NCI-H345 (cell line): ENCODE results near the gene NTSR1.

ENCODE experiments used
- DNase-seq: peaks from one replicate; lab custom pipeline; 2025; lab: John Stamatoyannopoulos, UW

The NTSR1 gene

DNA sequence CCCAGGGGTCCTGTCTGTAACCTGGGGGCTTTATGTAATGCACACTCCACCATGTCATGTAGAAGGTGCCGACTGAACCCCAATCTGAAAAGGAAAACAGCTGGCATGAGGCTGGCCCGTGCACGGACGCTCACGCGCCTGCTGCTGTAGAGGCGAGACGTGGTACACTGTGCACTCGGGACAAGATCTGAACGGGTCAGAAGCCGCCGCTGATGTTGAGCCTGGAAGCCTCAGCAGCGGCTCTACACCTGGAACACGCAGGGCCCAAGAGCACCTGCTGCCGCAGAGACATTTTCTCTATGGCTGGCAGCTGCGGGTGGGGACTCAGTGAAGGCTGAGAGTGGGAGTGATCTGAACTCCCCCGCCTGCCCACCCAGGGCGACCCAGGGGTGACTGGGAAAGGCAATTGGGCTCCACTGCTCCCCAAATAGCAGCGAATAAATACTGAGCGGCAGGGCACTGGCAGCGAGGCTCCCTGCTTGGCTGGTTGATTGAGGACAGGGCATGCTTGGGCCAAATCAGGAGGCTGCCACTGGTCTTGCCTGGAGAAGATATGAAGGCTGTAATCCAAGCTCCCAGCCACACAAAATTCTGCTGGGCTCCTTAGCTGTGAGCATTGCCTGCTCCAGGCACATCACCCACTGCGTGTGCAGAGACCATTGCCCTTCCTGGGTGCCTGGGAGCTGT lies 93.5 kb downstream of the NTSR1 start:
- no peak for DNase-seq

DNA sequence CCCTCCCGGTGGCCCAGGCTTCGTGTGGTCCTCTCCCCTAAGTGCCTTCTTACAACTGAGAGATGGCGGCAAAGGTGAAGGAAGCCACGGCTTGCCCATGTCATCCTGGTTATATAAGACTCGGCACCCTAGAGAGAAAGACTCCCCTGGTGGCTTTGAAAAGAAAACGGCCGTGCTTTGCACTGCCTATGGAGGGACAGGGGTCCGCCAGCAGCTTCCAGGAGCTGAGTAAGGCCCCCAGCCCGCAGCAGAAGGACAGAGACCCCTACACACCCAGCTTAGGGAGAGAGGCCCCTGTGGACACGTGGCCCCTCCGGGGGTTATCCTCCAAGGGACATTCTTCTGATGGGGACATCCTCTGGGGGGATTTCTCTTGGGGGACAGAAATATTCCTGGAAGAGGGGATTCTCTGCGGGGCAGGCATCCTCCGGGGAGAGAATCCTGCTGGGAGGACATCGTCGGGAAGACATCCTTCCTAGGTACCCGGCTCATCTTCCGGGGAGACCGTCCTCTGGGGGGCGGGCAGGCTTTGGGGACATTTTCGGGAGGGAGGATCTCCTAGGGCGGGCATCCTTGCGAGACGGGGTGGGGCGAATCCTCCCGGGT lies 95.5 kb downstream of the NTSR1 start:
- peak; percentile 50 for DNase-seq

DNA sequence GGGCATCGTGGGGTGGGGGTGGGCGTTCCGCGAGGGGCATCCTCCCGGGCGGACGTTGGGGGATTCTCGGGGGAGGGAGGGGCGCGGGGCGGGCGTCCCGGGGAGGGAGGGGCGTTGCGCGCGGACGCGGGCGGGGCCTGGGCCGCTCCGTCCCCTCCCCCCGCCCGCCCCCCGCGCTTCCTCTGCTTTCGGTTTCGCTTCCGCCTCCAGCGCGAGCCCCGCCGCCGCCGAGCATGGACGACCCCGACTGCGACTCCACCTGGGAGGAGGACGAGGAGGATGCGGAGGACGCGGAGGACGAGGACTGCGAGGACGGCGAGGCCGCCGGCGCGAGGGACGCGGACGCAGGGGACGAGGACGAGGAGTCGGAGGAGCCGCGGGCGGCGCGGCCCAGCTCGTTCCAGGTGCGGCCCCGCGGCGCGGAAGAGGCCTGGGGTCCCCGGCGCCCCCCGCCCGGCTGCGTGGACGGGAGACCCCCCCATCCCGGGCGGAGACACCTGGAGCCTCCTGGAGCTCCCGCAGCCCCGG lies 96.1 kb downstream of the NTSR1 start, which contains the start of gene OGFR:
OGFR (plus strand) TSS at position 209 of the 528 bp plus-strand sequence; CDS start at position 234, 25 bp downstream.
- DNase-seq, result peak; percentile 77

DNA sequence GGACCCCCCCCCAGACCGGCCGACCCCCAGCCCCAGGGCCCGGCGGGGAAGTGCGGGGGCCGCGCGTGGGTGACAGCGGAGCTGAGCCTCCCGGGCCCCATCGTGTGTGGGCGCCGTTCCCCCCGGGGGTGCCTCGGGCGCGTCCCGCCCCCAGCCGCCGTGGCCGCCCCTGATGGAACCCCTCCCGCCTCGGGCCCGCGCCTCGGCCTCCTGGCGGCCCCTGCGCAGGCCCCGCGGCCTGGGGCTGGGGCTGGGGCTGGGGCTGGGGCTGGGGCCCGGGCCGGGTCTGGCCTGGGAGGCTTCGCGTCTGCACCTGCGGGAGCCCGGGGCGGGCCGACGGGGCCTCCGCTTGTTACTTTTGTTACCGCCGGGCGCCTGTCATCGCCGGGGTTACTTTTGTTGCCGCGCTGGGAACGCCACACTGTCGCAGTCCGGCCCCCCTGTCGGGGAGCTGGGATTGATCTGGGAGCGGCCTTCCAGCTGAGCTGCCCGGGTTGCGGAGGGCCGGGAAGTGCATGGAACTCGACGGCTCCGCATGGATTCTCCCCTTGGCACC lies 96.6 kb downstream of the NTSR1 start:
- DNase-seq, result peak; percentile 39

DNA sequence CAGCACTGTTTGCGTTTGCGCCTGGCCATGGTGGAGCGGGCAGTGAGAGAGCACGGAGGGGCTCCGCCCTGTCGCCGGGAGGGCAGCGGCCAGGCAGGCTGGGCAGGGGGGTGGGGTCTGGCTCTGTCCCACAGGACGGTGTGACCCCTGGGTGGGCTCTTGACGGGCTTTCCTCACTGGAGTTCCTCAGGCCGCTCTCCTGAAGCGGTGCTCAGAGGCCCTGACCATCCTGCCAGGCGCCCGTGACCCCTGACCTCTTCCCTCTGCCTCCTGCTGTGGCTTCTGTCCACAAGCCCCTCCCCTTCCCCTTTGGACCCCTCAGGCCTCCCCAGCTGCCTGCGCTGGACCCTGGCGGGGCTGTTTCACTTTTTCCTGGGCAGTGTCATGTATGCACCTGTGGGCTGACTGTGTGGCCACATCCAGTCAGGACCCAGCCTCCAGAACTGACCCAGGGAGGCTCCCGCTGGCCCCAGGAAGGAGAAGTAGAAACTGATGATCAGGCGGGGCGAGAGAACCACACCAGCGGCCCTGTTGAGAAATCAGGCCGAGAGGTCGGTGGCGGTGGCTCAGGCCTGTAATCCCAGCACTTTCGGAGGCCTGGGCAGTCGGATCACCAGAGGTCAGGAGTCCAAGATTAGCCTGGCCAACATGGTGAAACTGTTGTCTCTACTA lies 97.2 kb downstream of the NTSR1 start:
- DNase-seq, result no peak

DNA sequence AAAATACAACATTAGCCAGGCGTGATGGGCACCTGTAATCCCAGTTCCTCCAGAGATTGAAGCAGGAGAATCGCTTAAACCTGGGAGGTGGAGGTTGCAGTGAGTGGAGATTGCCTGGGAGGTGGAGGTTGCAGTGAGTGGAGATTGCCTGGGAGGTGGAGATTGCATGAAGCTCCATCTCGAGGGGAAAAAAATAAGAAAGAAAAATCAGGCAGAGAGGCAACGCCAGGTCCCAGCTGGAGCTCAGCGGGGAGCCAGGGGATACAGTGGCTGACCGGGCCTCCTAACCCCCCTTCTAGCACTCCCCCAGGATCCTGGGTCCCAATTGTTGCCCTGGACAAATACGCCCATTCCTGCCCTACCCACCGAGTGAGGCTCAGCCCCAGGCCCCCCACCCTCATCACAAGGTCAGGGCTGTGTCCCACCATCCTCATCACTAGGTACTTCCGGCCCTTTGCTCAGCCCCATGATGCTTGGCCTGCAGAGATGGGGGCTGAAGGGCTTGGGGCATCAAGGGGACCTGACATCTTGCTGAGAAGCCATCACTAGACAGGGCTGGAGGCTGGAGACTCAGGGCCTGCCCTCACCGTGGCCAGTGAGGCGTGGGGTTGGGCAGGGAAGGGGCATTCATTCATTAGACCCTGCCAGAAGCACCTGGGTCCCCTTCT lies 97.9 kb downstream of the NTSR1 start:
- DNase-seq, result no peak

DNA sequence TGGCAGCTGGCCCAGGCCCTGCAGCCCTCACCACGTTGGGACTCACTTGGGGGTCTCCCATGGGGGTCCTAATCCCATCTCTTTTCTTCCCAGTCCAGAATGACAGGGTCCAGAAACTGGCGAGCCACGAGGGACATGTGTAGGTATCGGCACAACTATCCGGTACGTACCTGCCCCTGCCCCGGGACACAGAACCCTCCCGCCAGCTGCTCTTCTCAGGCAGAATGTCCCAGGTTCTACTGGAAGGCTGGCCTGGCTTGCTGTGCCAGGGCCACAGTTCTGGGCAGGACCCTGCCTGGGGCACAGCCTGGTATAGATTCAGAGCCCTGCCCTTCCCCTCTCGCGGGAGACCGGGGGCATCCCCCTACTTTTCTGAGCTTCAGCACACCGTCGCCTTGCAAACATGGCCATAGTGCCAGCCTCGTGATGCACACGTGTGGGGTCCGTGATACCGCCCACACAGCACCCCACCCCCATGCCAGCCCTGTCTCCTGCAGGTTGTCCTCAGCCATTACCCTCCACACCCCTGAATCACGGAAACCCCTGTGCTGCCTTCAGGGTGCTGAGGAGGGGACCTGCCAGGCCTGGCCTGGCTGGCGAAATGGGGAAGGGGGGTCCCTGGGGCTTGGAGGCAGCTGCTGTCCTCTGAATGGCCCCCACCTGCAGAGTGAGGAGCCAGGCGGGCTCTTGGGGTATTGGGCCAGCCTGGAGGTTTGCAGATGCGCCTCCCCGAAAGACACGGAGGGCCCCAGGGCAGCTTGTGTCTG lies 99.0 kb downstream of the NTSR1 start:
- no peak for DNase-seq

DNA sequence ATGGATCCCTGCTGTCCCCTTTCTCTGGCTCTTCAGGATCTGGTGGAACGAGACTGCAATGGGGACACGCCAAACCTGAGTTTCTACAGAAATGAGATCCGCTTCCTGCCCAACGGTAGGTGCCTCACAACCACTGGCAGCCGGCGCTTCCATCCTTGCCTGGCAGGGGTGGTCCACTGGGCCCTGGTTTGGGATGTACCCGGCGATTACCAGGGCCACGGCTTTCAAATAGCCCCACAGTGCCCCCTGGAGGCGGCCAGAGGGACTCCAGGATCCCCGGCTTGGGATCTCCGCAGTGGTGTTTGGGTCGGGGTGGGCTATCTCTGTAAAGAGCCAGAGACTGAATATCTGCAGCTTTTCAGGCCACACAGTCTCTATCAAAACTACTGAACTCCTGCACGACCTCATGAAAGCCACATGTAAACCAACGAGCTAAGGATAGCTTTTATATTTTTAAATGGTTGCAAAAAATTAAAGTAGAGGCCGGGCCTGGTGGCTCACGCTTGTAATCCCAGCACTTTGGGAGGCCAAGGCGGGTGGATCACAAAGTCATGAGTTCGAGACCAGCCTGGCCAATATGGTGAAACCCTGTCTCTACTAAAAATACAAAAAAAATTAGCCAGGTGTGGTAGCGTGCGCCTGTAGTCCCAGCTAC lies 99.7 kb downstream of the NTSR1 start:
- peak; percentile 61 for DNase-seq

DNA sequence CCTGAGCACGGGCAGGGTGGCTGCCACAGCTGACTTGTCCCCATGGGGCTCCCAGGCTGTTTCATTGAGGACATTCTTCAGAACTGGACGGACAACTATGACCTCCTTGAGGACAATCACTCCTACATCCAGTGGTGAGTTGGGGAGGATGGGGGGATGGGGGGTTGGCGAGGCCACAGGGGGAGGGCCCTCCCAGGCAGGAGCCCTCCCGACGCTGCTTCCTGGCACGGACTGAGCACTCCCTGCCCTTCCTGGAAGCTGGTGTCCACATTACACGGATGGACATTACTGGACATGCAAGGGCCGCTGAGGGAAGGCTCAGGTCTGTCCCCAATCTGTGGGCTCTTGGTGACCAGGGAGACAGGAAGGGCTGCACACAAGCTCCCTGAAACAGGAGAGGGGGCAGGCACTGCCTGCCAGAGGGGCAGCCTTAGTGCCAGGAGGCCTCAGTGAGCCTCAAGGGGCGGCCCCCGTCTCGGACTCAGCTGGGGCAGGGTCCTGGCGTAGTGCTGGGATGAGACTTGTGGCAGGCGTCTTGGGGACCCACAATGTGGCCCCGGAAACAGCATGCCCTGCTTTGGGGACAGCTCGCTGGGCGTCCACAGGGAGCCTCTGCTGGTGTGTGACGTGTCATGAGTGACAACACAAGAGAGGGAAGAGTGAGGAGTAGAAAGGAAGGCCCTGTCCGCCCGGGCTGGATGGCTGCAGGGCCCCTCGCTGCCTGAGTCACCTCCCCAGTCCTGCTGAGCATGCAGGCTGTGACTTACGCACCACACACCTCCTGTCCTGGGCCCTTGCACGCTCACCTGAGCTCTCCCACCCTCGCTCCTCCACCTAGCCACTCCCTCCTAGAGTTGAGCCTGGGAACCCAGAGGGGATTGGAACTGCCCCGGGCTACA lies 101.1 kb downstream of the NTSR1 start:
- no peak for DNase-seq

DNA sequence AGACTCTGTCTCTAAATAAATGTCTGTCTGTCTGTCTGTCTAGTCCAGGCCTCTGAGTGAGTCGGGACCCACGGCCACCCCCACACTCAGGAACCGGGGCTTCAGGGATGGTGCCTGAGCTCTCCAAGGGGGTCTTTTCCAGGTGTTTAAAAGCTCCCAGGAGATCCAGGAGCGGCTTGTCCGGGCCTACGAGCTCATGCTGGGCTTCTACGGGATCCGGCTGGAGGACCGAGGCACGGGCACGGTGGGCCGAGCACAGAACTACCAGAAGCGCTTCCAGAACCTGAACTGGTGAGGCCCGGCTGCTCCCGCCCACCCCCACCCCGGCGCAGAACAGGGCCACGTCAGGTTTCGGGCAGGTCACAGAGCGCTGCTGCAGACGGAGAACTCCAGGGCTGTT lies 102.7 kb downstream of the NTSR1 start:
- no peak for DNase-seq

DNA sequence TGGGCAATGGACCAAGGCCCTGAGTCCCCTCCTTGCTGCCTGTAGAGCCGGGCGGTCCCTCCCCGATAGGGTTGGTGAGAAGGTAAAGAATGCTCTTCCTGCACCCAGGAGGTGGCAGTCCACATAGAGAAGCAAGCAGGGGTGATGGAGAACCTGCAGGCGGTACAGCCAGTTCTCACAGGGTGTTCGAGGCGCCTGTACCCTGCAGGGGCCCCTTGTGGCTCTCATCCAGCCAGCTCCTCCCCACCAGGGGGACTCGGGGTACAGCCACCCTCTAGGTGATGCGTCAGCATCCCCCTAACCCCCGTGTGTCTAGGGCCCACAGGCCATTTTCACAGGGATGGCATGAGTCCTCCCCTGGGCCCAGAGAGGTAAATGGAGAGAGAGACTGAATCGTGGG lies 103.1 kb downstream of the NTSR1 start:
- no peak for DNase-seq
